ENCODE data around the gene ZBTB7B. TPM values are rescaled to one million over a fixed set of nuclear protein-coding genes. Genes with fewer than 3 reads are reported as not detected.

Gene ZBTB7B
- total and polyA plus RNA-seq, 9 of the 15 experiments (the other 6 are each of a cell fraction or from before 2014, with no cell fraction given), result 0.04 to 46.5 (median 15.2) TPM

DNA sequence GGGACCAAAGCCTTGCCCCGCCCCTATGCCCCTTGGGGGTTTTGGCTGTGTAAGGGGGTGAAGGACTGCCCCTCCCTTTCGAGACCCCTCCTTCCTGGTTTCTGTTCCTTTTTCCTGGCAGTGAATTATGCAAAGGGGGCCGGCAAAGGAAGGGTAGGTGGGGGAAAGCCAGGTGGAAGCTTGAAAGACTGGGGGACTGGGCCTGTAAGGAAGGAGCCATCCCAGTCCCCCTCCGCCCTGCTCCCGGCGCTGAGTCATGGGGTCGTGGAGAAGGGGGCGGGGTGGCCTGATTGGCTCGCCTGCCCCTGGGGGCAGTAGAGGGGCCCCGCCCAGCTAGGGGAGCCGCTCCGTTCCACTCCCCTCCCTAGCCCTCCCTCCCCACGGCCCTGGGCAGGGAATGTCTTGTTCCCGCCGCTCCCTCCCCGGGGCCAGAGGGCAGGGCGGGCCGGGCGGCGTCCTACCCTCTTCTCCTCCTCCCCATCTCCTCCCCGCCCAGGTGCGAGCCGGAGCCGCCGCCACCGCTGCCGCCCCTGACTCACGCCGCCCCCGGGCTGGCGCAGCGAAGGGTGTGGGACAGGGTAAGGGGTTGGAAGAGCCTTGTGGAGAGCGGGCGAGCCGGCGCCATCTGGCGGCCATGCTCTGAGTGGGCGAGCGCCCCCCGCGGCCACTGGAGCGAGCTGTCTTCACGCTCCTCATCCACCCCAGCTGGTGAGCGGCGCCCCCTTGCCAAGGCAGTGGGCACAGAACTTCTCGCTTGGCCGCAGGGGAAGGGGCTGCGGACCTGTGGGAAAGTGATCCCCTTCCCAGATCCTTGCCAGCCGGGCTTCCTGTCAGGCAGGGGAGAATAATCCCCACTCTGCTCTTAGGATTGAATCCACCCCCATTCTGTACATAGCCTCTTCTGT, 14.7 kb downstream of the ZBTB7B start (continued):
- TF ChIP-seq, protein P1, sequence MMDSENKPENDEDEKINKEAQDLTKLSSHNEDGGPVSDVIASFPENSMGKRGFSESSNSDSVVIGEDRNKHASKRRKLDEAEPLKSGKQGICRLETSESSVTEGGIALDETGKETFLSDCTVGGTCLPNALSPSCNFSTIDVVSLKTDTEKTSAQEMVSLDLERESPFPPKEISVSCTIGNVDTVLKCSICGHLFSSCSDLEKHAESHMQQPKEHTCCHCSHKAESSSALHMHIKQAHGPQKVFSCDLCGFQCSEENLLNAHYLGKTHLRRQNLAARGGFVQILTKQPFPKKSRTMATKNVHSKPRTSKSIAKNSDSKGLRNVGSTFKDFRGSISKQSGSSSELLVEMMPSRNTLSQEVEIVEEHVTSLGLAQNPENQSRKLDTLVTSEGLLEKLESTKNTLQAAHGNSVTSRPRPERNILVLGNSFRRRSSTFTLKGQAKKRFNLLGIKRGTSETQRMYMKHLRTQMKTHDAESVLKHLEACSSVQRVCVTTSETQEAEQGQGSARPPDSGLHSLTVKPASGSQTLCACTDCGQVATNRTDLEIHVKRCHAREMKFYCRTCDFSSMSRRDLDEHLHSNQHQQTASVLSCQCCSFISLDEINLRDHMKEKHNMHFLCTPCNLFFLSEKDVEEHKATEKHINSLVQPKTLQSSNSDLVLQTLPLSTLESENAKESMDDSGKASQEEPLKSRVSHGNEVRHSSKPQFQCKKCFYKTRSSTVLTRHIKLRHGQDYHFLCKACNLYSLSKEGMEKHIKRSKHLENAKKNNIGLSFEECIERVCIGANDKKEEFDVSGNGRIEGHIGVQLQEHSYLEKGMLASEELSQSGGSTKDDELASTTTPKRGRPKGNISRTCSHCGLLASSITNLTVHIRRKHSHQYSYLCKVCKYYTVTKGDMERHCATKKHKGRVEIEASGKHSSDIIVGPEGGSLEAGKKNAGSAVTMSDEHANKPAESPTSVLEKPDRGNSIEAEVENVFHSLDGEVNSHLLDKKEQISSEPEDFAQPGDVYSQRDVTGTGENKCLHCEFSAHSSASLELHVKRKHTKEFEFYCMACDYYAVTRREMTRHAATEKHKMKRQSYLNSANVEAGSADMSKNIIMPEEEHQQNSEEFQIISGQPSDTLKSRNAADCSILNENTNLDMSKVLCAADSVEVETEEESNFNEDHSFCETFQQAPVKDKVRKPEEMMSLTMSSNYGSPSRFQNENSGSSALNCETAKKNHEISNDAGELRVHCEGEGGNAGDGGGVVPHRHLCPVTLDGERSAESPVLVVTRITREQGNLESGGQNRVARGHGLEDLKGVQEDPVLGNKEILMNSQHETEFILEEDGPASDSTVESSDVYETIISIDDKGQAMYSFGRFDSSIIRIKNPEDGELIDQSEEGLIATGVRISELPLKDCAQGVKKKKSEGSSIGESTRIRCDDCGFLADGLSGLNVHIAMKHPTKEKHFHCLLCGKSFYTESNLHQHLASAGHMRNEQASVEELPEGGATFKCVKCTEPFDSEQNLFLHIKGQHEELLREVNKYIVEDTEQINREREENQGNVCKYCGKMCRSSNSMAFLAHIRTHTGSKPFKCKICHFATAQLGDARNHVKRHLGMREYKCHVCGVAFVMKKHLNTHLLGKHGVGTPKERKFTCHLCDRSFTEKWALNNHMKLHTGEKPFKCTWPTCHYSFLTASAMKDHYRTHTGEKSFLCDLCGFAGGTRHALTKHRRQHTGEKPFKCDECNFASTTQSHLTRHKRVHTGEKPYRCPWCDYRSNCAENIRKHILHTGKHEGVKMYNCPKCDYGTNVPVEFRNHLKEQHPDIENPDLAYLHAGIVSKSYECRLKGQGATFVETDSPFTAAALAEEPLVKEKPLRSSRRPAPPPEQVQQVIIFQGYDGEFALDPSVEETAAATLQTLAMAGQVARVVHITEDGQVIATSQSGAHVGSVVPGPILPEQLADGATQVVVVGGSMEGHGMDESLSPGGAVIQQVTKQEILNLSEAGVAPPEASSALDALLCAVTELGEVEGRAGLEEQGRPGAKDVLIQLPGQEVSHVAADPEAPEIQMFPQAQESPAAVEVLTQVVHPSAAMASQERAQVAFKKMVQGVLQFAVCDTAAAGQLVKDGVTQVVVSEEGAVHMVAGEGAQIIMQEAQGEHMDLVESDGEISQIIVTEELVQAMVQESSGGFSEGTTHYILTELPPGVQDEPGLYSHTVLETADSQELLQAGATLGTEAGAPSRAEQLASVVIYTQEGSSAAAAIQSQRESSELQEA (IDR thresholded peaks at IDR 0.05; ENCODE audit: low read depth), result no peak
- TF ChIP-seq TARDBP (IDR thresholded peaks at IDR 0.05) (peak; percentile 75), GATA2 (CRISPR knock-in tag; IDR thresholded peaks at IDR 0.05) (no peak), STAT5A (IDR thresholded peaks at IDR 0.05; ENCODE audit: borderline replicate concordance, low read length) (no peak), SUPT5H (IDR thresholded peaks at IDR 0.05) (peak; percentile 73), ZNF707 (CRISPR knock-in tag; conservative IDR thresholded peaks at IDR 0.05) (no peak), ZFX (CRISPR knock-in tag; IDR thresholded peaks at IDR 0.05) (no peak; the same call in 1 of the 2 replicates), KLF1 (tag; IDR thresholded peaks at IDR 0.05) (no peak; the same call in 1 of the 2 replicates), HDAC8 (tag; IDR thresholded peaks at IDR 0.05) (no peak), HDAC1 (IDR thresholded peaks at IDR 0.05) (peak in 1 of 2 experiments; percentile 86; a peak in 2 of 4 replicates), EGR1 (conservative IDR thresholded peaks at IDR 0.05) (peak; percentile 99), NR2C2 (CRISPR knock-in tag; IDR thresholded peaks at IDR 0.05) (peak; percentile 84), NR2C2 (tag; IDR thresholded peaks at IDR 0.05) (peak; percentile 72), ZNF311 (CRISPR knock-in tag; IDR thresholded peaks at IDR 0.05) (no peak), TEAD2 (tag; IDR thresholded peaks at IDR 0.05) (no peak), ZNF232 (CRISPR knock-in tag; IDR thresholded peaks at IDR 0.05) (no peak)
- TF ChIP-seq, protein P2, sequence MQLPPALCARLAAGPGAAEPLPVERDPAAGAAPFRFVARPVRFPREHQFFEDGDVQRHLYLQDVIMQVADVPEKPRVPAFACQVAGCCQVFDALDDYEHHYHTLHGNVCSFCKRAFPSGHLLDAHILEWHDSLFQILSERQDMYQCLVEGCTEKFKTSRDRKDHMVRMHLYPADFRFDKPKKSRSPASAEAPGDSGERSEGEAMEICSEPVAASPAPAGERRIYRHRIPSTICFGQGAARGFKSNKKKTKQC (CRISPR knock-in tag; IDR thresholded peaks at IDR 0.05), result no peak
- TF ChIP-seq, protein P3, sequence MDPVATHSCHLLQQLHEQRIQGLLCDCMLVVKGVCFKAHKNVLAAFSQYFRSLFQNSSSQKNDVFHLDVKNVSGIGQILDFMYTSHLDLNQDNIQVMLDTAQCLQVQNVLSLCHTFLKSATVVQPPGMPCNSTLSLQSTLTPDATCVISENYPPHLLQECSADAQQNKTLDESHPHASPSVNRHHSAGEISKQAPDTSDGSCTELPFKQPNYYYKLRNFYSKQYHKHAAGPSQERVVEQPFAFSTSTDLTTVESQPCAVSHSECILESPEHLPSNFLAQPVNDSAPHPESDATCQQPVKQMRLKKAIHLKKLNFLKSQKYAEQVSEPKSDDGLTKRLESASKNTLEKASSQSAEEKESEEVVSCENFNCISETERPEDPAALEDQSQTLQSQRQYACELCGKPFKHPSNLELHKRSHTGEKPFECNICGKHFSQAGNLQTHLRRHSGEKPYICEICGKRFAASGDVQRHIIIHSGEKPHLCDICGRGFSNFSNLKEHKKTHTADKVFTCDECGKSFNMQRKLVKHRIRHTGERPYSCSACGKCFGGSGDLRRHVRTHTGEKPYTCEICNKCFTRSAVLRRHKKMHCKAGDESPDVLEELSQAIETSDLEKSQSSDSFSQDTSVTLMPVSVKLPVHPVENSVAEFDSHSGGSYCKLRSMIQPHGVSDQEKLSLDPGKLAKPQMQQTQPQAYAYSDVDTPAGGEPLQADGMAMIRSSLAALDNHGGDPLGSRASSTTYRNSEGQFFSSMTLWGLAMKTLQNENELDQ (CRISPR knock-in tag; IDR thresholded peaks at IDR 0.05; ENCODE audit: borderline replicate concordance), result no peak

Measured in K562 (cell line).